Caco-2 (cell line): Measurements from ENCODE around the gene UTF1. TPM values are rescaled to one million over a fixed set of nuclear protein-coding genes. Genes with fewer than 3 reads are reported as not detected.

ENCODE experiments used
- BruUV-seq: library from RNA; stranded (reverse); fragments of 400-500 nt; replicated peaks from 2 replicates; lab custom pipeline; 2021; lab: Mats Ljungman, UMichigan
- CTCF ChIA-PET: fragments of 300-600 bp; sonication (Branson Sonifier 250); formaldehyde crosslinking; loops from one replicate; lab custom pipeline; 2022; ENCODE audit warnings: antibody characterized with exemption; lab: Charles Lee
- POLR2A ChIA-PET: fragments of 300-600 bp; sonication (Branson Sonifier 250); formaldehyde crosslinking; loops from one replicate; lab custom pipeline; 2022; ENCODE audit warnings: antibody characterized with exemption; lab: Charles Lee
- DNase-seq, 2 experiments: peaks; one replicate each; pipeline versions ENCODE4 v3.0.0 to v3.0.0-alpha.2; 2020 to 2022
- H3K27me3 ChIP-seq: replicated peaks from 2 replicates; pipeline ENCODE4 v1.6.0; 2011; ENCODE audit warnings: low read length; ENCODE audit not compliant: control insufficient read depth, insufficient read depth
- H3K36me3 ChIP-seq: 2 replicates; pipeline ENCODE4 v1.5.1; 2011; ENCODE audit warnings: low read length; ENCODE audit not compliant: control insufficient read depth, insufficient read depth
- H3K4me1 ChIP-seq: fragments of 250-450 bp; sonication (Bioruptor Pico); 2 replicates; pipeline ENCODE4 v1.5.1; 2020; ENCODE audit warnings: mild to moderate bottlenecking
- H3K4me3 ChIP-seq: 2 replicates; pipeline ENCODE4 v1.5.1; 2011; ENCODE audit warnings: low read depth, mild to moderate bottlenecking, control low read depth, low read length
- H3K9me3 ChIP-seq: fragments of 250-450 bp; sonication (Bioruptor Pico); 2 replicates; pipeline ENCODE4 v1.5.1; 2020; ENCODE audit warnings: mild to moderate bottlenecking, moderate library complexity
- H3K27ac Mint-ChIP-seq: one replicate; pipeline ENCODE4 v1.8.0; 2022; ENCODE audit warnings: mixed read lengths; ENCODE audit not compliant: unreplicated experiment
- H3K27me3 Mint-ChIP-seq: one replicate; pipeline ENCODE4 v1.8.0; 2022; ENCODE audit warnings: mixed read lengths; ENCODE audit not compliant: insufficient read depth, unreplicated experiment
- H3K36me3 Mint-ChIP-seq: one replicate; pipeline ENCODE4 v1.8.0; 2022; ENCODE audit warnings: mild to moderate bottlenecking, mixed read lengths; ENCODE audit not compliant: insufficient read depth, unreplicated experiment
- H3K4me1 Mint-ChIP-seq: one replicate; pipeline ENCODE4 v1.8.0; 2022; ENCODE audit warnings: low read depth, mixed read lengths; ENCODE audit not compliant: unreplicated experiment
- H3K4me3 Mint-ChIP-seq: one replicate; pipeline ENCODE4 v1.8.0; 2022; ENCODE audit warnings: mild to moderate bottlenecking, moderate library complexity, mixed read lengths; ENCODE audit not compliant: unreplicated experiment
- H3K9me3 Mint-ChIP-seq: one replicate; pipeline ENCODE4 v1.8.0; 2022; ENCODE audit warnings: mixed read lengths; ENCODE audit not compliant: unreplicated experiment
- CTCF ChIP-seq, 2 experiments: fragments of 200-600 bp in 1 of 2; IDR thresholded peaks; 1 replicate in 1 of 2; 2 replicates in 1 of 2; pipeline versions ENCODE4 v1.5.1 to v1.8.0; 2011 to 2022; ENCODE audit warnings: antibody characterized with exemption in 1 of 2, control low read depth in 1 of 2, inconsistent platforms in 1 of 2, low read depth in 1 of 2, low read length in 1 of 2, mild to moderate bottlenecking in 1 of 2, moderate library complexity in 1 of 2; ENCODE audit not compliant: insufficient read depth in 1 of 2, severe bottlenecking in 1 of 2, unreplicated experiment in 1 of 2
- intact Hi-C: fragments of 100-400 bp; cut with micrococcal nuclease; formaldehyde crosslinking; loops from one replicate; pipeline ENCODE4 v1.10.0; 2022; ENCODE audit not compliant: unreplicated experiment
- total RNA-seq: library from RNA; stranded (reverse); gene quantifications from 2 replicates; pipeline ENCODE4 v1.2.3, GENCODE V29; 2022

UTF1 gene
- total RNA-seq, 1 experiment from 2014 or later = not detected

- H3K4me1 Mint-ChIP-seq = peaks cover 7% of the 10 kb centered on the region
- no peaks in the 10 kb centered on the region for H3K27me3 Mint-ChIP-seq
- intact Hi-C loops = loop anchor here (1.0 to 5.0 kb wide), 3 partner anchors 30 to 104 kb away; partner anchors contain the start of genes TUBGCP2 and ZNF511
- ChIA-PET POLR2A (interaction anchor here (0.7 kb wide), 1 partner anchor 370 kb away, joined by 6 read pairs; no protein-coding TSS in a partner anchor), CTCF (interaction anchor here (1.1 to 3.0 kb wide), 5 partner anchors 9 to 104 kb away, joined by 3 to 37 read pairs (median 7); no protein-coding TSS in a partner anchor)
- H3K36me3 ChIP-seq = no peaks in the 10 kb centered on the region
- H3K4me1 ChIP-seq = peaks cover 31% of the 10 kb centered on the region
- DNase-seq = no peak
- no peak for TF ChIP-seq CTCF (IDR thresholded peaks at IDR 0.05; ENCODE audit: insufficient read depth in 1 of 2, low read depth in 1 of 2, low read length in 1 of 2, severe bottlenecking in 1 of 2, unreplicated experiment in 1 of 2)
- BruUV-seq = no TSS peak
- H3K9me3 ChIP-seq = no peaks in the 10 kb centered on the region
- no peaks in the 10 kb centered on the region for H3K9me3 Mint-ChIP-seq
- no peaks in the 10 kb centered on the region for H3K36me3 Mint-ChIP-seq
- no peaks in the 10 kb centered on the region for H3K27me3 ChIP-seq
- no peak overlapping the region for H3K4me3 ChIP-seq
- no peak overlapping the region for H3K4me3 Mint-ChIP-seq
- no peak overlapping the region for H3K27ac Mint-ChIP-seq
These were observed 17.8 kb downstream of the UTF1 start for GRCh38 chr10:133247681-133248333.

GRCh38 chr10:133248334-133248715 lies 18.3 kb downstream of the UTF1 start:
- Histone ChIP-seq H3K4me3 (no peak overlapping the region), H3K27me3 (no peaks in the 10 kb centered on the region), H3K36me3 (no peaks in the 10 kb centered on the region), H3K4me1 (peaks cover 31% of the 10 kb centered on the region), H3K9me3 (no peaks in the 10 kb centered on the region)
- no peak overlapping the region for H3K4me3 Mint-ChIP-seq
- no peak for TF ChIP-seq CTCF (IDR thresholded peaks at IDR 0.05; ENCODE audit: insufficient read depth in 1 of 2, low read depth in 1 of 2, low read length in 1 of 2, severe bottlenecking in 1 of 2, unreplicated experiment in 1 of 2)
- intact Hi-C loops = loop anchor here (5.0 kb wide), 1 partner anchor 59 kb away; the partner anchor contains the start of genes TUBGCP2 and ZNF511
- BruUV-seq = no TSS peak
- POLR2A ChIA-PET = no interaction called here
- H3K9me3 Mint-ChIP-seq = no peaks in the 10 kb centered on the region
- no peak overlapping the region for H3K27ac Mint-ChIP-seq
- H3K27me3 Mint-ChIP-seq = no peaks in the 10 kb centered on the region
- CTCF ChIA-PET = no interaction called here
- peaks cover 7% of the 10 kb centered on the region for H3K4me1 Mint-ChIP-seq
- DNase-seq = no peak
- H3K36me3 Mint-ChIP-seq = no peaks in the 10 kb centered on the region

- Histone ChIP-seq H3K36me3 (no peaks in the 10 kb centered on the region), H3K9me3 (no peaks in the 10 kb centered on the region), H3K27me3 (no peaks in the 10 kb centered on the region), H3K4me3 (no peak overlapping the region), H3K4me1 (peaks cover 31% of the 10 kb centered on the region)
- Mint-ChIP-seq H3K36me3 (no peaks in the 10 kb centered on the region), H3K9me3 (no peaks in the 10 kb centered on the region), H3K4me1 (peaks cover 7% of the 10 kb centered on the region), H3K4me3 (no peak overlapping the region), H3K27ac (no peak overlapping the region), H3K27me3 (no peaks in the 10 kb centered on the region)
- no peak for DNase-seq
- TF ChIP-seq CTCF (IDR thresholded peaks at IDR 0.05; ENCODE audit: insufficient read depth in 1 of 2, low read depth in 1 of 2, low read length in 1 of 2, severe bottlenecking in 1 of 2, unreplicated experiment in 1 of 2) = peak in 1 of 2 experiments; percentile 36
- POLR2A ChIA-PET = no interaction called here
- intact Hi-C loops = loop anchor here (5.0 kb wide), 1 partner anchor 58 kb away; the partner anchor contains the start of genes TUBGCP2 and ZNF511
- BruUV-seq = no TSS peak
- CTCF ChIA-PET = no interaction called here
These were observed 19.2 kb downstream of the UTF1 start for GRCh38 chr10:133249094-133249780.
